Peyer's patch (tissue), 4 donors: ENCODE measurements around the gene LAMC3.

Source experiments
- CTCF ChIP-seq, 6 experiments: fragments of 450-650 bp in 4 of 6; fragments of 200-600 bp in 2 of 6; sonication (generic) in 1 of 6; IDR thresholded peaks; one replicate each; pipeline ENCODE4 v1.5.1; 2017 to 2019; ENCODE audit warnings: antibody characterized with exemption in 6 of 6, mild to moderate bottlenecking in 3 of 6, moderate library complexity in 1 of 6
- POLR2A ChIP-seq, 2 donors: fragments of 450-650 bp; IDR thresholded peaks; one replicate each; pipeline ENCODE4 v1.5.1; 2017; ENCODE audit warnings: antibody characterized with exemption in 2 of 2, mild to moderate bottlenecking in 2 of 2, moderate library complexity in 2 of 2

- TF ChIP-seq CTCF (IDR thresholded peaks at IDR 0.05) (no peak), POLR2A (IDR thresholded peaks at IDR 0.05) (no peak)
These were observed 35.2 kb upstream of the LAMC3 start for GRCh38 chr9:130973686-130974281.
